Mesendoderm (in vitro differentiated cells): ENCODE data around the gene SPDYC.
A peak's percentile ranks its signal among the peaks of the same experiment; 100 is the strongest.
"Not testable (repeated sequence)": the region's sequence is repeated elsewhere in the genome, so short reads cannot be mapped to it uniquely, and the experiment has no call there.

ENCODE experiments used
- DNase-seq: peaks from one replicate; pipeline ENCODE4 v3.0.0; 2013
- H2AK5ac ChIP-seq: 2 replicates; pipeline ENCODE4 v1.6.1; 2013; ENCODE audit warnings: low read length, inconsistent platforms
- H2BK120ac ChIP-seq: 2 replicates; pipeline ENCODE4 v1.6.1; 2013; ENCODE audit warnings: low read depth, mild to moderate bottlenecking, low read length, moderate library complexity, mixed read lengths
- H2BK15ac ChIP-seq: replicated peaks from 2 replicates; pipeline ENCODE4 v1.6.1; 2013; ENCODE audit warnings: low read depth, mild to moderate bottlenecking, moderate library complexity
- H2BK5ac ChIP-seq: 2 replicates; pipeline ENCODE4 v1.6.1; 2013; ENCODE audit warnings: low read length, inconsistent platforms
- H3K18ac ChIP-seq: 2 replicates; pipeline ENCODE4 v1.6.1; 2013; ENCODE audit warnings: mild to moderate bottlenecking, low read length, mixed read lengths
- H3K23ac ChIP-seq: one replicate; pipeline ENCODE4 v1.6.1; 2013; ENCODE audit warnings: low read length
- H3K27ac ChIP-seq: 2 replicates; pipeline ENCODE4 v1.5.1; 2013; ENCODE audit warnings: low read depth, mild to moderate bottlenecking, inconsistent platforms, low read length, moderate library complexity
- H3K27me3 ChIP-seq: 2 replicates; pipeline ENCODE4 v1.6.1; 2013; ENCODE audit warnings: low read length, control low read depth, mild to moderate bottlenecking, inconsistent platforms; ENCODE audit not compliant: insufficient read depth, poor library complexity
- H3K36me3 ChIP-seq: 2 replicates; pipeline ENCODE4 v1.6.1; 2013; ENCODE audit warnings: low read length, inconsistent platforms; ENCODE audit not compliant: control insufficient read depth, insufficient read depth
- H3K4ac ChIP-seq: one replicate; pipeline ENCODE4 v1.6.1; 2013; ENCODE audit warnings: low read depth, mild to moderate bottlenecking, low read length, moderate library complexity
- H3K4me1 ChIP-seq: 2 replicates; pipeline ENCODE4 v1.6.1; 2013; ENCODE audit warnings: low read depth, low read length, inconsistent platforms; ENCODE audit not compliant: control insufficient read depth
- H3K4me2 ChIP-seq: 2 replicates; pipeline ENCODE4 v1.6.1; 2013; ENCODE audit warnings: low read length
- H3K4me3 ChIP-seq: 2 replicates; pipeline ENCODE4 v1.5.1; 2013; ENCODE audit warnings: mild to moderate bottlenecking, low read length
- H3K56ac ChIP-seq: one replicate; pipeline ENCODE4 v1.6.1; 2013; ENCODE audit warnings: low read length
- H3K79me1 ChIP-seq: 2 replicates; pipeline ENCODE4 v1.6.1; 2013; ENCODE audit warnings: low read length, inconsistent platforms
- H3K79me2 ChIP-seq: 2 replicates; pipeline ENCODE4 v1.6.1; 2013; ENCODE audit warnings: mild to moderate bottlenecking, low read length; ENCODE audit not compliant: control insufficient read depth, insufficient read depth
- H3K9ac ChIP-seq: 2 replicates; pipeline ENCODE4 v1.6.1; 2013; ENCODE audit warnings: low read length, inconsistent platforms
- H4K5ac ChIP-seq: one replicate; pipeline ENCODE4 v1.6.1; 2013; ENCODE audit warnings: low read length
- H4K8ac ChIP-seq: one replicate; pipeline ENCODE4 v1.6.1; 2013; ENCODE audit warnings: low read depth, mild to moderate bottlenecking, control low read depth, low read length, moderate library complexity
- WGBS: extraction: QIAGEN DNeasy Blood & Tissue Kit; methylation state at CpG from one replicate; pipeline ENCODE4 v1.1.7; 2013; ENCODE audit warnings: low lambda C conversion rate, missing lambda C conversion rate; ENCODE audit not compliant: insufficient coverage; ENCODE audit errors: extremely low coverage; 5-methylcytosine and 5-hydroxymethylcytosine counted together

Gene SPDYC

GRCh38 chr11:65136515-65137096 is 33.4 kb upstream of the SPDYC start:
- Histone ChIP-seq H3K36me3 (no peaks in the 10 kb centered on the region), H2BK5ac (no peak overlapping the region), H2BK15ac (no peak overlapping the region), H2BK120ac (no peak overlapping the region), H4K5ac (no peak overlapping the region), H2AK5ac (peak overlapping the region; percentile 55), H3K79me1 (peaks cover 16% of the 10 kb centered on the region), H3K79me2 (peaks cover 13% of the 10 kb centered on the region), H4K8ac (no peak overlapping the region), H3K4me1 (peaks cover 2% of the 10 kb centered on the region), H3K27ac (no peak overlapping the region), H3K9ac (no peak overlapping the region), H3K56ac (no peak overlapping the region), H3K4me2 (no peak overlapping the region), H3K4me3 (no peak overlapping the region), H3K4ac (no peak overlapping the region), H3K18ac (no peak overlapping the region), H3K23ac (no peak overlapping the region), H3K27me3 (no peaks in the 10 kb centered on the region)
- no CpG with 5 or more reads among the region's 15 CpGs for WGBS
- DNase-seq, result no peak

GRCh38 chr11:65141896-65142494 is 28.0 kb upstream of the SPDYC start:
- no peaks in the 10 kb centered on the region for H3K79me2 ChIP-seq

GRCh38 chr11:65147352-65148075 is 22.5 kb upstream of the SPDYC start:
- no peaks in the 10 kb centered on the region for H3K79me2 ChIP-seq
- H3K56ac ChIP-seq, result no peak overlapping the region
- no peaks in the 10 kb centered on the region for H3K27me3 ChIP-seq
- H2BK5ac ChIP-seq, result no peak overlapping the region
- H3K18ac ChIP-seq, result no peak overlapping the region
- H4K8ac ChIP-seq, result no peak overlapping the region
- no peak overlapping the region for H3K4me2 ChIP-seq
- WGBS, result no CpG with 5 or more reads among the region's 2 CpGs
- no peak overlapping the region for H2BK120ac ChIP-seq
- no peaks in the 10 kb centered on the region for H3K4me1 ChIP-seq
- no peaks in the 10 kb centered on the region for H3K36me3 ChIP-seq
- H3K4ac ChIP-seq, result no peak overlapping the region
- H2BK15ac ChIP-seq, result no peak overlapping the region
- H2AK5ac ChIP-seq, result no peak overlapping the region
- H3K4me3 ChIP-seq, result no peak overlapping the region
- H3K27ac ChIP-seq, result no peak overlapping the region
- DNase-seq, result no peak
- H3K79me1 ChIP-seq, result no peaks in the 10 kb centered on the region
- H4K5ac ChIP-seq, result no peak overlapping the region
- no peak overlapping the region for H3K23ac ChIP-seq
- no peak overlapping the region for H3K9ac ChIP-seq

More at GRCh38 chr11:65141896-65142494, 28.0 kb upstream of the SPDYC start:
- H3K9ac ChIP-seq, result no peak overlapping the region
- H2BK15ac ChIP-seq, result no peak overlapping the region
- H2BK5ac ChIP-seq, result no peak overlapping the region
- no peaks in the 10 kb centered on the region for H3K79me1 ChIP-seq
- no peak overlapping the region for H2BK120ac ChIP-seq
- H3K4me2 ChIP-seq, result no peak overlapping the region
- no peak overlapping the region for H2AK5ac ChIP-seq
- no peaks in the 10 kb centered on the region for H3K4me1 ChIP-seq
- no CpG with 5 or more reads among the region's 7 CpGs for WGBS
- no peak overlapping the region for H3K56ac ChIP-seq
- H3K23ac ChIP-seq, result no peak overlapping the region
- DNase-seq, result no peak
- no peak overlapping the region for H4K8ac ChIP-seq
- no peaks in the 10 kb centered on the region for H3K27me3 ChIP-seq
- H3K27ac ChIP-seq, result no peak overlapping the region
- H3K36me3 ChIP-seq, result no peaks in the 10 kb centered on the region
- no peak overlapping the region for H3K4me3 ChIP-seq
- no peak overlapping the region for H3K18ac ChIP-seq
- H4K5ac ChIP-seq, result no peak overlapping the region
- no peak overlapping the region for H3K4ac ChIP-seq

GRCh38 chr11:65148657-65149056 is 21.4 kb upstream of the SPDYC start:
- no peak overlapping the region for H2BK15ac ChIP-seq
- no peaks in the 10 kb centered on the region for H3K79me1 ChIP-seq
- H3K18ac ChIP-seq, result no peak overlapping the region
- no peak overlapping the region for H2BK5ac ChIP-seq
- no peak overlapping the region for H4K8ac ChIP-seq
- H2AK5ac ChIP-seq, result no peak overlapping the region
- H3K56ac ChIP-seq, result no peak overlapping the region
- no peaks in the 10 kb centered on the region for H3K27me3 ChIP-seq
- DNase-seq, result no peak
- H3K27ac ChIP-seq, result no peak overlapping the region
- H3K36me3 ChIP-seq, result no peaks in the 10 kb centered on the region
- no peaks in the 10 kb centered on the region for H3K4me1 ChIP-seq
- no peak overlapping the region for H3K4me3 ChIP-seq
- H3K79me2 ChIP-seq, result no peaks in the 10 kb centered on the region
- H3K4ac ChIP-seq, result no peak overlapping the region
- no peak overlapping the region for H2BK120ac ChIP-seq
- no peak overlapping the region for H3K9ac ChIP-seq
- H3K23ac ChIP-seq, result no peak overlapping the region
- no peak overlapping the region for H4K5ac ChIP-seq
- WGBS, result no CpG with 5 or more reads among the region's 5 CpGs
- H3K4me2 ChIP-seq, result no peak overlapping the region

GRCh38 chr11:65150131-65150508 is 19.9 kb upstream of the SPDYC start:
- not testable (repeated sequence) for H3K79me2 ChIP-seq, H3K18ac ChIP-seq, H2BK120ac ChIP-seq, H2BK15ac ChIP-seq, H3K4ac ChIP-seq, H3K9ac ChIP-seq, H3K56ac ChIP-seq, H4K5ac ChIP-seq, H3K36me3 ChIP-seq, H3K27me3 ChIP-seq, H3K4me1 ChIP-seq, H3K79me1 ChIP-seq, H4K8ac ChIP-seq, H3K4me3 ChIP-seq, H3K4me2 ChIP-seq, H2BK5ac ChIP-seq, H2AK5ac ChIP-seq, H3K23ac ChIP-seq, H3K27ac ChIP-seq, DNase-seq
- WGBS, result no CpG with 5 or more reads among the region's 10 CpGs
